Measurements from ENCODE around the gene PCDHGA2.
"Not testable (repeated sequence)": the region's sequence is repeated elsewhere in the genome, so short reads cannot be mapped to it uniquely, and the experiment has no call there.

PCDHGA2 gene

GRCh38 chr5:141382469-141383294, 44.1 kb downstream of the PCDHGA2 start, which contains the start of gene PCDHGA7:
Gene PCDHGA7, plus strand, starts transcription at chr5:141382742. Its CDS starts 158 bp downstream, at chr5:141382900.
- DNase-seq (ENCODE audit: low read depth in 2 of 2), result no peak

- DNase-seq (ENCODE audit: low read depth in 2 of 2), result no peak
Measured at GRCh38 chr5:141383345-141383744, 44.8 kb downstream of the PCDHGA2 start.

DNA sequence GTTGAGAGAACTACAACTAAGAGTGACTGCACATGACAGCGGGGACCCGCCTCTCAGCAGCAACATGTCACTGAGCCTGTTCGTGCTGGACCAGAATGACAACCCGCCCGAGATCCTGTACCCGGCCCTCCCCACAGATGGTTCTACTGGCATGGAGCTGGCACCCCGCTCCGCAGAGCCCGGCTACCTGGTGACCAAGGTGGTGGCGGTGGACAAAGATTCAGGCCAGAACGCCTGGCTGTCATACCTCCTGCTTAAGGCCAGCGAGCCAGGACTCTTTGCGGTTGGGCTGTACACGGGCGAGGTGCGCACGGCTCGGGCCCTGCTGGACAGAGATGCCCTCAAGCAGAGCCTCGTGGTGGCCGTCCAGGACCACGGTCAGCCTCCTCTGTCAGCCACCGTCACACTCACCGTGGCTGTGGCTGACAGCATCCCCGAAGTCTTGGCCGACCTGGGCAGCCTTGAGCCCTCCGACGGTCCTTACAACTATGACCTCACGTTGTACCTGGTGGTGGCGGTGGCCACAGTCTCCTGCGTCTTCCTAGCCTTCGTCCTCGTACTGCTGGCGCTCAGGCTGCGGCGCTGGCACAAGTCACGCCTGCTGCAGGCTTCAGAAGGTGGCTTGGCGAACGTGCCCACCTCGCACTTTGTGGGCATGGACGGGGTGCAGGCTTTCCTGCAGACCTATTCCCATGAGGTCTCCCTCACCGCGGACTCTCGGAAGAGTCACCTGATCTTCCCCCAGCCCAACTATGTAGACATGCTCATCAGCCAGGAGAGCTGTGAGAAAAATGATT, 46.1 kb downstream of the PCDHGA2 start:
- no peak for DNase-seq (ENCODE audit: low read depth in 2 of 2)

DNA sequence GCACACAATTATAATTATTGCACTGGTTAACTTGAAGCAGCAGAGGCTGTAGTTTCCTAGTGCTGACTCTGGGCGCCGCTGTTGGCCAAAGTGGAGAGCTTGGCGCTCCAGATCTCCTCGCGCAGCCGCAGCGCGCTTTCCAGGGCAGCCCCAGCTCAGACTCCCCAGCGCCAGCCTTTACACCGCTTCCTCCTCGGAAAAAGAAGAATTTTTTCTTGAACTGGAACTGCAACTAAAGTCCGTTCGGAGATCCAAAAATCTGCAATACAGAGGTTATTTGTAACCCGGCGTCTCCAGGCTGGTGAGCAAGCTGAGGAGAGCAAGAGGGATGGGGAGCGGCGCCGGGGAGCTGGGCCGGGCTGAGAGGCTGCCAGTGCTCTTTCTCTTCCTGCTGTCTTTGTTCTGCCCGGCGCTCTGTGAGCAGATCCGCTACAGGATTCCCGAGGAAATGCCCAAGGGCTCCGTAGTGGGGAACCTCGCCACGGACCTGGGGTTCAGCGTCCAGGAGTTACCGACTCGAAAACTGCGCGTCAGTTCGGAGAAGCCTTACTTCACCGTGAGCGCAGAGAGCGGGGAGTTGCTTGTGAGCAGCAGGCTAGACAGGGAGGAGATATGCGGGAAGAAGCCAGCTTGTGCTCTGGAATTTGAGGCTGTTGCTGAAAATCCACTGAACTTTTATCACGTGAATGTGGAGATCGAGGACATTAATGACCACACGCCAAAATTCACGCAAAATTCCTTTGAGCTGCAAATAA, 49.2 kb downstream of the PCDHGA2 start, which contains the start of gene PCDHGB4:
TSS of gene PCDHGB4 (plus strand) at position 142 of the 755 bp plus-strand sequence. CDS start at position 329, 187 bp downstream.
- not testable (repeated sequence) for DNase-seq (ENCODE audit: low read depth in 2 of 2)

- DNase-seq (ENCODE audit: low read depth in 2 of 2), result no peak
Measured at GRCh38 chr5:141388661-141389060, 50.1 kb downstream of the PCDHGA2 start.

DNA sequence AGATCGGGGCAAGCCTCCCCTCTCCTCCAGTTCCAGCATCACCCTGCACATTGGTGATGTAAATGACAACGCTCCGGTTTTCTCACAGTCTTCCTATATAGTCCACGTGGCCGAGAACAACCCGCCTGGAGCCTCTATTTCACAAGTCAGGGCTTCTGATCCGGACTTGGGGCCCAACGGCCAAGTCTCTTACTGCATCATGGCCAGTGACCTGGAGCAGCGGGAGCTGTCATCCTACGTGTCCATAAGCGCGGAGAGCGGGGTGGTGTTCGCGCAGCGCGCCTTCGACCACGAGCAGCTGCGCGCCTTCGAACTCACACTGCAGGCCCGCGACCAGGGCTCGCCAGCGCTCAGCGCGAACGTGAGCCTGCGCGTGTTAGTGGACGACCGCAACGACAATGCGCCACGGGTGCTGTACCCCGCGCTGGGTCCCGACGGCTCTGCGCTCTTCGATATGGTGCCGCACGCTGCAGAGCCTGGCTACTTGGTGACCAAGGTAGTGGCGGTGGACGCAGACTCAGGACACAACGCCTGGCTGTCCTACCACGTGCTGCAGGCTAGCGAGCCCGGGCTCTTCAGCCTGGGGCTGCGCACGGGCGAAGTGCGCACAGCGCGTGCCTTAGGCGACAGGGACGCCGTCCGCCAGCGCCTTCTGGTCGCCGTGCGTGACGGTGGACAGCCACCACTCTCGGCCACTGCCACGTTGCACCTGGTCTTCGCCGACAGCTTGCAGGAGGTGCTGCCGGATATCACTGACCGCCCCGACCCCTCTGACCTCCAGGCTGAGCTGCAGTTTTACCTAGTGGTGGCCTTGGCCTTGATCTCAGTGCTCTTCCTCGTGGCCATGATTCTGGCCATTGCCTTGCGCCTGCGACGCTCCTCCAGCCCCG, 50.8 kb downstream of the PCDHGA2 start:
- DNase-seq (ENCODE audit: low read depth in 2 of 2), result no peak

GRCh38 chr5:141392429-141393198, 54.1 kb downstream of the PCDHGA2 start, which contains the start of gene PCDHGA8:
Gene PCDHGA8, plus strand, starts transcription at chr5:141392633. Its CDS starts 181 bp downstream, at chr5:141392814.
- DNase-seq (ENCODE audit: low read depth in 2 of 2), result no peak

All from stimulated activated CD4-positive, alpha-beta T cell treated with anti-CD3 and anti-CD28 coated beads, Interleukin-15, amount 100 ng/mL, for 48 hours (primary cell).